T-helper 2 cell treated with Interferon-gamma antibody and Interleukin-4, amounts not matched to agents 5 μg/mL and 100 μg/mL, for 36 hours (primary cell): ENCODE measurements around the gene H2BW2.

Experiments used
- DNase-seq: peaks from one replicate; pipeline ENCODE4 v3.0.0; 2021; ENCODE audit warnings: low spot score
- H3K27ac Mint-ChIP-seq: one replicate; pipeline ENCODE4 v1.8.0; 2021; ENCODE audit warnings: mild to moderate bottlenecking, mixed read lengths
- H3K27me3 Mint-ChIP-seq: one replicate; pipeline ENCODE4 v1.8.0; 2021; ENCODE audit warnings: low read depth, mixed read lengths
- H3K36me3 Mint-ChIP-seq: one replicate; pipeline ENCODE4 v1.8.0; 2021; ENCODE audit warnings: low read depth, mixed read lengths
- H3K4me1 Mint-ChIP-seq: one replicate; pipeline ENCODE4 v1.8.0; 2021; ENCODE audit warnings: low read depth, mixed read lengths
- H3K4me3 Mint-ChIP-seq: one replicate; pipeline ENCODE4 v1.8.0; 2022; ENCODE audit warnings: mild to moderate bottlenecking, moderate library complexity, mixed read lengths
- H3K9me3 Mint-ChIP-seq: one replicate; pipeline ENCODE4 v1.8.0; 2021; ENCODE audit warnings: mixed read lengths

Gene H2BW2

GRCh38 chrX:104084063-104084462 lies 44.3 kb downstream of the H2BW2 start:
- Mint-ChIP-seq H3K36me3 (no peaks in the 10 kb centered on the region), H3K9me3 (no peaks in the 10 kb centered on the region), H3K4me3 (no peak overlapping the region), H3K27me3 (no peaks in the 10 kb centered on the region), H3K4me1 (no peaks in the 10 kb centered on the region), H3K27ac (no peak overlapping the region)
- no peak for DNase-seq

DNA sequence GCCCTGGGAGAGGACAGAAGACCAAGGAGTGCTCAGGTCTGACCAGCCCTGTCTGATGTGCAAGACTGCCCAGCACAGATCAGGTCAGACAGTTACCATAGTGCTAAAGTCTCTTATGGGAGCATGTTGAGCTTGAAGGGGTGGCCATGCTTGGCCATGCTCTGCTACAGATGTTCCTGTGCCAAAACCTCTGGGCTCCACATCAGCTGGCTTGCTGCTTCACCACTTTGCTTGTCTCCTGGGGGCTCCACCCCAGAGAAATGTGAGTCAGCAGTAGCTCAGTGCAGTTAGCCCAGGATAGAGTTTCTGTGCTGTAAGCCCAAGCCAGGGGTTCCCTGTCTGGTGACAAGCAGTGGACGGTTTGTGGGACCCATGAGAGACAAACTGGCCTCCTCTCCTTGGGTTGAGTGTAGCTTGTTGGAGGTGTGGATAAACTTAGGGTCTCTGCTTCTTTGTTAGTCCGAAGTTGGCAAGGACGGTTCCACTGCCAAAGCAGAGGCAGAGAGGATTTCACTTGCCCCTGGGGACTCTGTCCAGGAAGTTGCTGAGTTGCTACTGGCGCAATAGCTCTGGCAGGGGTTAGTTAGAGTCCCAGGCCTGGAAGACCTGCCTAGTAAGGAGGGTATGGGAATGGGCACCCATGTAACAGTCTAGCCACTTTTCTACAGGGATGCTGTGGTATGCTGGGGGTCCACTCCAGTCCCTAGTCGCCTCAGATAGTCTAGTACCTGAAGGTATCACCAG lies 45.0 kb downstream of the H2BW2 start:
- Mint-ChIP-seq H3K9me3 (no peaks in the 10 kb centered on the region), H3K4me3 (no peak overlapping the region), H3K27me3 (no peaks in the 10 kb centered on the region), H3K27ac (no peak overlapping the region), H3K4me1 (no peaks in the 10 kb centered on the region), H3K36me3 (no peaks in the 10 kb centered on the region)
- DNase-seq, result no peak

GRCh38 chrX:104085477-104085876 lies 45.7 kb downstream of the H2BW2 start:
- H3K4me1 Mint-ChIP-seq, result no peaks in the 10 kb centered on the region
- no peaks in the 10 kb centered on the region for H3K27me3 Mint-ChIP-seq
- no peaks in the 10 kb centered on the region for H3K9me3 Mint-ChIP-seq
- no peak overlapping the region for H3K4me3 Mint-ChIP-seq
- no peak overlapping the region for H3K27ac Mint-ChIP-seq
- DNase-seq, result no peak
- H3K36me3 Mint-ChIP-seq, result no peaks in the 10 kb centered on the region

GRCh38 chrX:104085919-104086318 lies 46.2 kb downstream of the H2BW2 start:
- Mint-ChIP-seq H3K4me3 (no peak overlapping the region), H3K36me3 (no peaks in the 10 kb centered on the region), H3K27me3 (no peaks in the 10 kb centered on the region), H3K4me1 (no peaks in the 10 kb centered on the region), H3K27ac (no peak overlapping the region), H3K9me3 (no peaks in the 10 kb centered on the region)
- no peak for DNase-seq
